T-cell (primary cell): ENCODE data around the gene PIP5K1C. TPM values are rescaled to one million over a fixed set of nuclear protein-coding genes. Genes with fewer than 3 reads are reported as not detected.

Experiments
- ATAC-seq, 4 experiments: fragments of 200-7000 bp in 3 of 4; fragments of 150-1000 bp in 1 of 4; cut with Tn5 transposase; replicated peaks in 1 of 4; 1 replicate in 3 of 4; 2 replicates in 1 of 4; pipeline ENCODE4 v1.10.0; 2021; ENCODE audit warnings: moderate library complexity in 3 of 4, mild to moderate bottlenecking in 2 of 4, moderate number of reproducible peaks in 1 of 4
- CTCF ChIA-PET, 2 donors: fragments of 300-600 bp; sonication (Branson Sonifier 250); formaldehyde crosslinking; loops; one replicate each; lab custom pipeline; 2022; ENCODE audit warnings: antibody characterized with exemption in 2 of 2; lab: Charles Lee
- POLR2A ChIA-PET, 2 donors: fragments of 300-600 bp; sonication (Branson Sonifier 250); formaldehyde crosslinking; loops; one replicate each; lab custom pipeline; 2022; ENCODE audit warnings: antibody characterized with exemption in 2 of 2; lab: Charles Lee
- DNase-seq, 35 experiments: peaks; one replicate each; pipeline versions ENCODE4 v3.0.0 to v3.0.0-alpha.2; 2013 to 2023
- H3K27ac ChIP-seq: one replicate; pipeline ENCODE4 v1.5.1; 2013; ENCODE audit warnings: low read length
- H3K27me3 ChIP-seq, 2 experiments: replicated peaks in 1 of 2; 1 replicate in 1 of 2; 2 replicates in 1 of 2; pipeline versions ENCODE4 v1.6.1 to v1.7.0; 2013; ENCODE audit warnings: low read length in 1 of 2, mixed read lengths in 1 of 2; ENCODE audit not compliant: control insufficient read depth in 2 of 2, insufficient read depth in 2 of 2; ENCODE audit errors: extremely low read depth in 1 of 2
- H3K36me3 ChIP-seq, 2 donors: 1 replicate in 1 of 2; 2 replicates in 1 of 2; pipeline versions ENCODE4 v1.6.1 to v1.7.0; 2013; ENCODE audit warnings: low read length in 1 of 2; ENCODE audit not compliant: control insufficient read depth in 2 of 2, insufficient read depth in 1 of 2; ENCODE audit errors: extremely low read depth in 1 of 2
- H3K4me1 ChIP-seq, 2 experiments: 1 replicate in 1 of 2; 2 replicates in 1 of 2; pipeline versions ENCODE4 v1.6.1 to v1.7.0; 2013; ENCODE audit warnings: low read length in 2 of 2, mixed read lengths in 1 of 2; ENCODE audit not compliant: insufficient read depth in 2 of 2, control insufficient read depth in 1 of 2; ENCODE audit errors: extremely low read depth in 1 of 2
- H3K4me3 ChIP-seq, 2 donors: 1 replicate in 1 of 2; 2 replicates in 1 of 2; pipeline versions ENCODE4 v1.5.1 to v1.7.0; 2013; ENCODE audit warnings: mild to moderate bottlenecking in 2 of 2, low read length in 1 of 2, moderate library complexity in 1 of 2; ENCODE audit not compliant: control insufficient read depth in 1 of 2; ENCODE audit errors: extremely low read depth in 1 of 2
- H3K9me3 ChIP-seq: 2 replicates; pipeline ENCODE4 v1.7.0; 2013
- H3K27ac Mint-ChIP-seq, 2 donors: one replicate each; pipeline ENCODE4 v1.8.0; 2020 to 2021; ENCODE audit warnings: mild to moderate bottlenecking in 2 of 2, mixed read lengths in 2 of 2
- H3K27me3 Mint-ChIP-seq, 2 donors: one replicate each; pipeline ENCODE4 v1.8.0; 2021 to 2022; ENCODE audit warnings: mixed read lengths in 2 of 2
- H3K36me3 Mint-ChIP-seq: one replicate; pipeline ENCODE4 v1.8.0; 2021; ENCODE audit warnings: mixed read lengths
- H3K4me1 Mint-ChIP-seq, 3 donors: one replicate each; pipeline ENCODE4 v1.8.0; 2020 to 2022; ENCODE audit warnings: mixed read lengths in 3 of 3, mild to moderate bottlenecking in 1 of 3
- H3K4me3 Mint-ChIP-seq, 3 donors: one replicate each; pipeline ENCODE4 v1.8.0; 2020 to 2022; ENCODE audit warnings: mild to moderate bottlenecking in 3 of 3, mixed read lengths in 3 of 3, moderate library complexity in 3 of 3
- H3K9me3 Mint-ChIP-seq, 3 donors: one replicate each; pipeline ENCODE4 v1.8.0; 2020 to 2022; ENCODE audit warnings: mixed read lengths in 3 of 3
- WGBS: methylation state at CpG from one replicate; pipeline ENCODE4 v1.1.5; 2013; ENCODE audit warnings: missing lambda C conversion rate; ENCODE audit not compliant: insufficient coverage; 5-methylcytosine and 5-hydroxymethylcytosine counted together
- total RNA-seq, 35 experiments: library from RNA in 6 of 35; stranded (reverse) in 6 of 35; fragments of 120-200 nt in 1 of 35; gene quantifications; one replicate each; pipeline versions ENCODE4 v1.2.1 to v1.2.4 and lab custom pipeline; 2013 to 2026

PIP5K1C gene
- total RNA-seq, 5 donors from 2014 or later (not counting 1 experiment from before 2014, with no cell fraction given), result 25.6 to 35.0 (median 32.1) TPM

DNA sequence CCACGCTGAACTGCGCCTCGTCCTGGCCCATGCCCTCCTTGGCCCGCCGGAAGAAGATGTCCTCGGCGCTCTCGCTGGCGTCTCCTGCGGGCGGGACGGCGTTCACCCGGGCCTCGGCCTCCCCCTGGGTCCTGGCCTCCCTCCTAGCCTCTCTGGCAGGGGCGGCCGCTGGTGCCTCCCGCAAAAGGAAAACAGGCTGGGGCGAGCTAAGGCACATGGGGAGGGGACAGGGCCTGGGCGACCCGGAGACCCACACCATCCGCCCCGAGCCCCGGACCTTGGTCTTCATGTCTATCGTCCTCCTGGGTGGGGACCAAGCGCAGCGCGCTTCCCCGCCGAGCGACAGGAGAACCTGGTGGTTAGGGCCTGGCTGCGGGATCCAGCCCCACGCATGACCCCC lies 87.9 kb downstream of the PIP5K1C start:
- Mint-ChIP-seq H3K27ac (no peak overlapping the region), H3K4me3 (no peak overlapping the region), H3K27me3 (no peaks in the 10 kb centered on the region), H3K9me3 (no peaks in the 10 kb centered on the region), H3K4me1 (peaks cover 12 to 13% (median 13%) of the 10 kb centered on the region in 3 donors), H3K36me3 (peaks cover 5% of the 10 kb centered on the region)
- H3K4me1 ChIP-seq, result peaks cover 0 to 19% of the 10 kb centered on the region in 2 experiments
- DNase-seq (no peak), ATAC-seq (no peak)
- POLR2A ChIA-PET, result no interaction called here
- no peak overlapping the region for H3K27ac ChIP-seq
- 97% methylated on average over 29 of the region's 33 CpGs for WGBS
- CTCF ChIA-PET, result no interaction called here
- peaks cover 12 to 21% of the 10 kb centered on the region in 2 donors for H3K36me3 ChIP-seq
- no peaks in the 10 kb centered on the region for H3K9me3 ChIP-seq
- H3K4me3 ChIP-seq, result no peak overlapping the region
- H3K27me3 ChIP-seq, result peaks cover 0 to 8% of the 10 kb centered on the region in 2 experiments

DNA sequence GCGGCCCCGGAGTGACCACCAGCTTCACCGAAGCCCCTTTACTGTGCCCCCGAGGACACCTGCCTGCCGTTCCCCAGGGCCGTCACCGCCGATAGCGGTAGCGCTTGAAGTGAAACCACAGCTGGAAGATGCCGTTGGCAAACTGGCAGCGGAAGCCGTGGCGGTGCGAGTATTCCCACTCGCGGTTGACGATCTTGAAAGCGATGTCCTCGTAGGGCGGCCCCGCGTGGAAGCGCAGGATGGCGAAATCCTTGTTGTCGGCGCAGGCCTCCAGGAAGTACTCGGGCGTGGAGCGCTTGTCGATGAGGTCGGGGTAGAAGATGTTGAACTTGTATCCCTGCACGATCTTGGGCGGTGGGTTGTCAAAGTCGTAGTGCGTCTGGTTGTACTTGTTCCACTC lies 88.4 kb downstream of the PIP5K1C start:
- H3K27me3 Mint-ChIP-seq, result no peaks in the 10 kb centered on the region
- ChIA-PET POLR2A (no interaction called here), CTCF (interaction anchor here in 1 of 2 donors (0.6 kb wide), 1 partner anchor 757 kb away, joined by 3 read pairs; no protein-coding TSS in a partner anchor)
- DNase-seq (no peak), ATAC-seq (no peak)
- peaks cover 8 to 13% (median 12%) of the 10 kb centered on the region in 3 donors for H3K4me1 Mint-ChIP-seq
- Histone ChIP-seq H3K4me1 (peaks cover 0 to 24% of the 10 kb centered on the region in 2 experiments), H3K9me3 (no peaks in the 10 kb centered on the region), H3K36me3 (peaks cover 12 to 21% of the 10 kb centered on the region in 2 donors), H3K27ac (no peak overlapping the region), H3K4me3 (no peak overlapping the region), H3K27me3 (peaks cover 0 to 11% of the 10 kb centered on the region in 2 experiments)
- H3K4me3 Mint-ChIP-seq, result no peak overlapping the region
- 94% methylated on average over 36 of the region's 36 CpGs for WGBS
- no peak overlapping the region for H3K27ac Mint-ChIP-seq
- H3K36me3 Mint-ChIP-seq, result peaks cover 5% of the 10 kb centered on the region
- no peaks in the 10 kb centered on the region for H3K9me3 Mint-ChIP-seq

DNA sequence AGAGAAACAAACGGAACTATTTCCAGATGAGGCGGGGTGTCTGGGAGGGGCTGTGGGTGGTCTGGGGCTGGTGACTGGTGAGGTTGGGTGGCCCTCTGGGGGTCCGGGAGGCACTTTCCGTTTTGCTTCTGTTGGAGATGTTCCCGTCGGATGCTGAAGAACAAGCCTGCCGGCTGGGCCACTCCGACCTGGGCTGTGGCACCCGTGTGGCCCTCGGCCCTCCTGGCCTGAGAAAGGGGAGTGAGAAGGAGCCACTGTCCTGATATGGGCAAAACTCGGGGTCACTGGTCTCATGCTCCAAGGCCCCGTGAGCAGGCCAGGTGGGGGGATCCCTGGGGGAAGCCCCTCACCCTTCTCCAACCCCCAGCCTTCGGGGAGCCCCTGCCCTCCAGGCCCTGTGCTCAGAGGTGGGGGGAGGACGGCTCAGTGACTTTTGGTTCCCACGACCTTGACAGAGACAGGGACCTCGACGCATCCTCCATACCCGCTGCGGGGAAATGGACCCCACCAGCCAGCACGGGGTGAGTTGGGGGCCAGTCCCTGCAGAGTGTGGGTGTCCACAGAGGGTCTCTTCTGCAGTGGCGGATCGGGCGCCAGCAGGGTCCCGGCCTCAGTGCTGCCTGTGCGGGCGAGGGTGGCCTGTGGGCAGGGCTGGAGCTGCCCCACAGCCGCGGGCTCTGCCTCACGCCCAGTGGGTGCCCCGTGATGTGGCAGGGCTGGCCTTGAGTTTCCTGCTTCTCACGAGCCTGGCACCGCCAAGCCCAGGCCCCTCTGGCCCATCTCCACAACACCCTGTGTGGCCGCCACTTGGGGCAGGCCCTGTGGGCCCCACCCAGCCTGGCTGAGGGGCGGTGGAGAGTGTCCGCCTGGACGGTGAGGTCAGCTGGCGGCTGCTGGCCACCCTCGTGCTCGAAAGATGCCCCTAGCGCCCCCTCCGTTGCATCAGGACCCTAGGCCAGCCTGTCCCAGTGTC lies 89.2 kb downstream of the PIP5K1C start:
- H3K4me3 ChIP-seq, result no peak overlapping the region
- POLR2A ChIA-PET, result no interaction called here
- Mint-ChIP-seq H3K4me3 (no peak overlapping the region), H3K4me1 (peaks cover 8 to 13% (median 12%) of the 10 kb centered on the region in 3 donors), H3K27ac (no peak overlapping the region), H3K27me3 (no peaks in the 10 kb centered on the region), H3K9me3 (no peaks in the 10 kb centered on the region), H3K36me3 (peaks cover 5% of the 10 kb centered on the region)
- no peak overlapping the region for H3K27ac ChIP-seq
- H3K9me3 ChIP-seq, result no peaks in the 10 kb centered on the region
- WGBS, result 90% methylated on average over 22 of the region's 41 CpGs
- peaks cover 0 to 17% of the 10 kb centered on the region in 2 experiments for H3K27me3 ChIP-seq
- DNase-seq (no peak), ATAC-seq (no peak)
- peaks cover 12 to 21% of the 10 kb centered on the region in 2 donors for H3K36me3 ChIP-seq
- CTCF ChIA-PET, result interaction anchor here in 1 of 2 donors (0.6 kb wide), 1 partner anchor 758 kb away, joined by 3 read pairs; no protein-coding TSS in a partner anchor
- H3K4me1 ChIP-seq, result peaks cover 0 to 32% of the 10 kb centered on the region in 2 experiments

DNA sequence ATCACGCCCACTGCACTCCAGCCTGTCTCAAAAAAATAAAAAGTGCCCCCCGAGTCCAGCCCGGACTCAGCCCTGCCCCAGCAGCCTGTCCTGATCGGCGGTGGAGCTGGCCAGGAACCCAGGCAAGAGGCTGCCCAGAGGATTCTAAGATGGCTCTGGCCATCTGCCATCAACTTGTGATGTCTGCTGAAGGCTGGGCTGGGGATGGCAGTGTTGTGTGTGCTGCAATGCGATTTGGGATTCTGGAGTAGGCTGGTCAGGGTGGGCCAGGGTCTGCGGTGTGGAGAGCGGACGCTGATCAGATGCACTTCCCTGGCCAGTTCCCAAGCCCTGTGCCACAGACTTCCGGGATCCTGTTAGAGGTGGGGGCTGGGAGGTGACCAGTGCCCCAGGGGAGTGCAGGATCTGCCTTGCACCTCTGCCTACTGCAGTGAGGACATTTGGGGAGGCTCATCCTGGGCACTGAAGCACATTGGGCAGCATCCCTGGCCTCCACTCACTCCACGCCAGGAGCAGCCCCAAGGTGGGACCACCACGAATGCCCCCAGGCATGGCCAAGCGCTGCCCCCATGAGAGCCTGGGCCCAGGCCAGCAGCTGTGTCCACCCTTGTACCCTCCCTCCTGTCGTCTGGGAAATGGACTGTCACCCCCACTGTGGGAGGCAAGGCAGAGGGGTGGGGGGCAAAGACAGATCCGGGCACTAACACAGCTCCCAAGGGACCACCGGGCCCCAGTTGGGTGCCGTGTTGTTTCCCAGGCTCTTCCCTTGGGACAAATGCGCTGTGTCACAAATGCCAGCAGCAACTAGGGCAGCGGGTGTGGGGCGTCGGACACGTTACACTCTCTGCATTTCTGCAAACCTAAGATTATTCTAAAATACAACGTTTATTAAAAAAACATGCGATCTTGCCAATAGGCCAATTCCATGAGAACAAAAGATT lies 90.2 kb downstream of the PIP5K1C start:
- H3K36me3 ChIP-seq, result peaks cover 12 to 17% of the 10 kb centered on the region in 2 donors
- H3K27me3 ChIP-seq, result peaks cover 0 to 22% of the 10 kb centered on the region in 2 experiments
- ATAC-seq, result no peak
- CTCF ChIA-PET, result interaction anchor here in 1 of 2 donors (0.5 kb wide), 1 partner anchor 1829 kb away, joined by 3 read pairs; no protein-coding TSS in a partner anchor
- H3K4me3 Mint-ChIP-seq, result no peak overlapping the region
- H3K4me1 Mint-ChIP-seq, result peaks cover 8 to 13% (median 12%) of the 10 kb centered on the region in 3 donors
- DNase-seq, result no peak
- no peaks in the 10 kb centered on the region for H3K27me3 Mint-ChIP-seq
- POLR2A ChIA-PET, result interaction anchor here in 1 of 2 donors (0.7 kb wide), 1 partner anchor 10 kb away, joined by 3 read pairs; no protein-coding TSS in a partner anchor
- H3K4me3 ChIP-seq, result no peak overlapping the region
- H3K36me3 Mint-ChIP-seq, result peaks cover 5% of the 10 kb centered on the region
- no peaks in the 10 kb centered on the region for H3K9me3 Mint-ChIP-seq
- no peak overlapping the region for H3K27ac ChIP-seq
- H3K27ac Mint-ChIP-seq, result no peak overlapping the region
- peaks cover 8 to 41% of the 10 kb centered on the region in 2 experiments for H3K4me1 ChIP-seq
- WGBS, result 94% methylated on average over 15 of the region's 24 CpGs
- H3K9me3 ChIP-seq, result no peaks in the 10 kb centered on the region

DNA sequence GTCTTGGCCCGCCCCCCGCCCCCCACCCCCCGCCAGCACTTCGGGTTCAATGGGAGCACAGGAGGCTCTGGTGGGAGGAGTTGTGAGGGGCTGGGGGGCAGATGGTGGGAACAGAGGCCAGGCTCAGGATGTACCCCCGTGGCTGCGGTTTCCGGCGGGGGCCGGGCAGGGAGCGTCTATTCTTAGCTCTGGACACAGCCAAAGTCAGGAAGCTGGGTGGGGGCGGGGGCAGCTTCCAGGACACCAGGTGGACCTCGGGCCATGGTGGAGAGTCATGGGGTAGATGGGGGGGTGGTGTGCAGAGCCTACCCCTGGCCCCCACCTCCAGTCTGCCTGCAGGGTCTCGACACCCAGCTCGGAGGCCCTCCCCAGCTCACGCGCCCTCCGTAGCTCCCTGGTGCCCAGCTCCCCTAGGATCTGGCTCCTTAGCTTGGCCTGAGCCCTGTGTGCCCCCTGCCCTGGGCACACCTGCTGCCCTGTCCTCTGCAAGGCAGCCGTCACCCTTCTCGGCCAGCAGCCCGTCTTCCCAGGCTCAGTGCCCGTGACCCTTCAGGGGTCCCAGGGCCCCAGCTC lies 91.4 kb downstream of the PIP5K1C start:
- Mint-ChIP-seq H3K9me3 (no peaks in the 10 kb centered on the region), H3K4me1 (peaks cover 8 to 13% (median 12%) of the 10 kb centered on the region in 3 donors), H3K36me3 (peaks cover 5% of the 10 kb centered on the region), H3K4me3 (no peak overlapping the region), H3K27ac (no peak overlapping the region), H3K27me3 (no peaks in the 10 kb centered on the region)
- Histone ChIP-seq H3K9me3 (no peaks in the 10 kb centered on the region), H3K27me3 (peaks cover 0 to 34% of the 10 kb centered on the region in 2 experiments), H3K36me3 (peaks cover 10 to 17% of the 10 kb centered on the region in 2 donors), H3K4me3 (no peak overlapping the region), H3K4me1 (peaks cover 10 to 54% of the 10 kb centered on the region in 2 experiments), H3K27ac (no peak overlapping the region)
- DNase-seq (no peak), ATAC-seq (no peak)
- 48% methylated on average over 10 of the region's 21 CpGs for WGBS
- POLR2A ChIA-PET, result interaction anchor here in 1 of 2 donors (0.7 kb wide), 1 partner anchor 8 kb away, joined by 3 read pairs; no protein-coding TSS in a partner anchor
- CTCF ChIA-PET, result interaction anchor here in 1 of 2 donors (0.6 kb wide), 1 partner anchor 29 kb away, joined by 5 read pairs; no protein-coding TSS in a partner anchor
